ENCODE results near the gene GSTM5.

- TF ChIP-seq CTCF (conservative IDR thresholded peaks at IDR 0.05; ENCODE audit: low read depth, low read length) (no peak), EZH2phosphoT487 (IDR thresholded peaks at IDR 0.05; ENCODE audit: borderline replicate concordance, low read length) (no peak)
These were observed 14.8 kb downstream of the GSTM5 start for GRCh38 chr1:109726728-109727373.
